Esophagus muscularis mucosa (tissue), 3 donors: ENCODE measurements around the gene TAAR2.

Experiments
- POLR2A ChIP-seq: fragments of 450-650 bp; IDR thresholded peaks from one replicate; pipeline ENCODE4 v1.6.1; 2017; ENCODE audit warnings: antibody characterized with exemption, moderate library complexity, mild to moderate bottlenecking, low read depth
- POLR2AphosphoS5 ChIP-seq, 2 donors: sonication (generic); formaldehyde crosslinking; IDR thresholded peaks; one replicate each; pipeline ENCODE4 v1.6.1; 2017; ENCODE audit warnings: antibody characterized with exemption in 2 of 2
- TF ChIP-seq, protein P1 (sequence below), 3 experiments: fragments of 200-600 bp in 2 of 3; fragments of 450-650 bp in 1 of 3; sonication (generic) in 2 of 3; IDR thresholded peaks; one replicate each; pipeline ENCODE4 v1.5.1; 2017 to 2019; ENCODE audit warnings: antibody characterized with exemption in 3 of 3, mild to moderate bottlenecking in 2 of 3, moderate library complexity in 1 of 3

GRCh38 chr6:132612449-132613108, 11.5 kb downstream of the TAAR2 start:
- TF ChIP-seq, protein P1, sequence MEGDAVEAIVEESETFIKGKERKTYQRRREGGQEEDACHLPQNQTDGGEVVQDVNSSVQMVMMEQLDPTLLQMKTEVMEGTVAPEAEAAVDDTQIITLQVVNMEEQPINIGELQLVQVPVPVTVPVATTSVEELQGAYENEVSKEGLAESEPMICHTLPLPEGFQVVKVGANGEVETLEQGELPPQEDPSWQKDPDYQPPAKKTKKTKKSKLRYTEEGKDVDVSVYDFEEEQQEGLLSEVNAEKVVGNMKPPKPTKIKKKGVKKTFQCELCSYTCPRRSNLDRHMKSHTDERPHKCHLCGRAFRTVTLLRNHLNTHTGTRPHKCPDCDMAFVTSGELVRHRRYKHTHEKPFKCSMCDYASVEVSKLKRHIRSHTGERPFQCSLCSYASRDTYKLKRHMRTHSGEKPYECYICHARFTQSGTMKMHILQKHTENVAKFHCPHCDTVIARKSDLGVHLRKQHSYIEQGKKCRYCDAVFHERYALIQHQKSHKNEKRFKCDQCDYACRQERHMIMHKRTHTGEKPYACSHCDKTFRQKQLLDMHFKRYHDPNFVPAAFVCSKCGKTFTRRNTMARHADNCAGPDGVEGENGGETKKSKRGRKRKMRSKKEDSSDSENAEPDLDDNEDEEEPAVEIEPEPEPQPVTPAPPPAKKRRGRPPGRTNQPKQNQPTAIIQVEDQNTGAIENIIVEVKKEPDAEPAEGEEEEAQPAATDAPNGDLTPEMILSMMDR (IDR thresholded peaks at IDR 0.05) = no peak
- TF ChIP-seq POLR2AphosphoS5 (IDR thresholded peaks at IDR 0.05) (no peak), POLR2A (no peak)
